ENCODE measurements around the gene ACSL1. TPM values are rescaled to one million over a fixed set of nuclear protein-coding genes. Genes with fewer than 3 reads are reported as not detected.

Gene ACSL1
- total and polyA plus RNA-seq, 2 donors (not counting 3 experiments of a cell fraction or from before 2014, with no cell fraction given): 7.3 to 17.7 TPM

DNA sequence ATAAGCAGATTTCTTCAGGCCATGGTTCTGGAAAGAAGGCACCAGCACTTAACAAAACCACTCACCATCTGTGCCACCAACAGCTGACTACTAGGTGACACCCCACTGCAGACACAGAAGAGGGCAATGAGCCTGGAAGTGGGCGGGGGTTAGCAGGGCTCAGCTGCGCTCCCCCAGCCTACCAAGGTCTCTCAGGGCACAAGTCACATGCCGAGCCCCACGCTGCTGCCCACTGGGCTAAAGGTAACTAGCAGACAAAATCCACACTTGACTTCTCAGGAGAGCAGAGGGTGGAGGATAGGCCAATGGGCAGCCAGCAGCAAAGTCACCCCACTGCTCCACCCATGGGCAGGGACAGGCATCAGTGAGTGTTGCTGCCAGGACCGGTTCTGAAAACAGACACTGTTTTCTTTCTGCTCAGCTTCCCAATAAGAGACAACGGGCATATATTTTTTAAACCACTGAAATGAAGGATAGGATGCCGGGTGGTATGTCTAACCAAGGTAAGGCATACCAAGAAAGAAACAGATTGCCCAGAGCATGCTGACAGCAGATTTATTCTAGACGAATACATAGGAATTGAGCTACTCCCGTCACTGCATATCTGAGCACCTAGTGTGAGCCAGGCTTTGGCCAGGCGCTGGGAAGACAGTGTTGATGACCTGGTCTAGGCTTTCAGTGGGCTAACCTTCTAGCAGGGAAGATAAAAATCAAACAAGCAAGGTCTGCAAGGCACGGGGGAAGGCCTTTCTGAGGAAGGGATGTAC, 20.1 kb downstream of the ACSL1 start:
- Histone ChIP-seq H3K36me3 (ENCODE audit: control insufficient read depth in 2 of 2, extremely low read depth in 1 of 2, insufficient read depth in 2 of 2, low read length in 2 of 2) (no peaks in the 10 kb centered on the region), H4K20me1 (replicated peaks; ENCODE audit: control insufficient read depth, extremely low read depth, insufficient read depth, low read length) (no peaks in the 10 kb centered on the region), H3K27me3 (ENCODE audit: control insufficient read depth in 2 of 2, insufficient read depth in 2 of 2, low read length in 2 of 2) (no peaks in the 10 kb centered on the region), H3K27ac (ENCODE audit: insufficient read depth, low read depth, low read length) (no peak overlapping the region), H3K4me1 (ENCODE audit: control insufficient read depth, extremely low read depth, insufficient read depth, low read length) (peaks cover 9% of the 10 kb centered on the region), H3K9ac (replicated peaks; ENCODE audit: extremely low read depth, insufficient read depth, low read length) (no peak overlapping the region), H3K9me3 (replicated peaks; ENCODE audit: control insufficient read depth, insufficient read depth, low read length) (no peaks in the 10 kb centered on the region), H3K4me2 (ENCODE audit: insufficient read depth, low read length) (no peak overlapping the region), H2AFZ (ENCODE audit: low read depth, low read length) (no peak overlapping the region), H3K79me2 (ENCODE audit: control insufficient read depth, insufficient read depth, low read length) (no peaks in the 10 kb centered on the region), H3K4me3 (replicated peaks in 1 of 3; ENCODE audit: insufficient read depth in 1 of 3, low read depth in 1 of 3, low read length in 3 of 3) (no peak overlapping the region), H3K9me1 (replicated peaks; ENCODE audit: control insufficient read depth, extremely low read depth, insufficient read depth, low read length) (no peaks in the 10 kb centered on the region)
- TF ChIP-seq EZH2 (IDR thresholded peaks at IDR 0.05; ENCODE audit: borderline replicate concordance, low read depth, low read length, severe bottlenecking): no peak
- TF ChIP-seq POLR2AphosphoS5 (IDR thresholded peaks at IDR 0.05; ENCODE audit: insufficient read depth, low read depth, low read length): no peak
- no peak for TF ChIP-seq CTCF (IDR thresholded peaks at IDR 0.05; ENCODE audit: extremely low read depth in 1 of 2, insufficient read depth in 1 of 2, low read depth in 1 of 2, low read length in 2 of 2)
- no peak for TF ChIP-seq GATA2 (IDR thresholded peaks at IDR 0.05; ENCODE audit: insufficient read depth, insufficient read length, low read depth, low read length)
- TF ChIP-seq MAX (IDR thresholded peaks at IDR 0.05; ENCODE audit: insufficient read depth, insufficient read length): no peak
- no peak for TF ChIP-seq JUN (IDR thresholded peaks at IDR 0.05; ENCODE audit: borderline replicate concordance, insufficient read depth, insufficient read length, low read depth)
- no peak for TF ChIP-seq MYC (IDR thresholded peaks at IDR 0.05; ENCODE audit: low read depth, low read length)
- no peak for TF ChIP-seq FOS (IDR thresholded peaks at IDR 0.05; ENCODE audit: borderline replicate concordance, insufficient read depth, low read length)
- TF ChIP-seq POLR2A (IDR thresholded peaks at IDR 0.05; ENCODE audit: low read depth, low read length): no peak
- dilution Hi-C loops (cut with MboI; ENCODE audit: extremely low pct_ligation_motif_present, low sequenced_read_pairs): no loop called here
- no TSS peak for BruUV-seq (replicated peaks)
- POLR2A ChIA-PET: no interaction called here
- CTCF ChIA-PET: no interaction called here
- FAIRE-seq (no peak), DNase-seq (ENCODE audit: low read depth, low spot score) (no peak)
- intact Hi-C loops (cut with micrococcal nuclease): no loop called here

Data from endothelial cell of umbilical vein (primary cell).